ENCODE measurements around the gene TGIF2.

DNA sequence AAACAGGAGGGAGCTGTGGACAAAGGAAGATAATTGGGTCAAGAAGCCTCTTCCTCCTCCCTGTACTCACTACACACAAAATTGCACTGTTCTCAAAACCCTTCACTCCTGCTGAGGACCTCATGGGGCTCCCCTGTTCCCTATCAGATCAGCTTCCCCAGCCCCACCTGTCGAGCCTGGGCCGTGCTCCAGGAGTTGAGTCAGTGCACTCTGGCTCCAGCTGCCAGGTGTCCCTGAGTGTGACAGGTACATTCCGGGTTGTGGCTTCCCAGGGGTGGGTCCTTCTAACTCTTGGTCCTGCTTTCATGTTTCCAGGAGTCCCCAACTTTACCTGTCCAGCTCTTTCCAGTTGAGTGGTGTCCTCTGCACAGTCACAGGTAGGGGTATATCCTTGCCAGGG, 40.6 kb downstream of the TGIF2 start:
- TF ChIP-seq HDGF (IDR thresholded peaks at IDR 0.05) (no peak), TGIF2 (CRISPR knock-in tag; IDR thresholded peaks at IDR 0.05) (no peak), NR2C2 (CRISPR knock-in tag; IDR thresholded peaks at IDR 0.05) (no peak), NR2C2 (tag; IDR thresholded peaks at IDR 0.05) (no peak), SAP30 (IDR thresholded peaks at IDR 0.05; ENCODE audit: borderline replicate concordance, insufficient read depth, low read depth, low read length, poor library complexity, severe bottlenecking) (no peak), ZBTB17 (CRISPR knock-in tag; IDR thresholded peaks at IDR 0.05) (no peak), E2F5 (CRISPR knock-in tag; IDR thresholded peaks at IDR 0.05) (no peak), PHF20 (IDR thresholded peaks at IDR 0.05; ENCODE audit: partially characterized antibody) (no peak), CTCF (IDR thresholded peaks at IDR 0.05 in 2 of 3, conservative IDR thresholded peaks at IDR 0.05 in 1 of 3; ENCODE audit: insufficient read depth in 2 of 3, low read depth in 1 of 3, low read length in 3 of 3) (no peak), ZNF584 (CRISPR knock-in tag; IDR thresholded peaks at IDR 0.05; ENCODE audit: low read depth) (no peak), PCBP2 (IDR thresholded peaks at IDR 0.05; ENCODE audit: low read depth, low read length, poor library complexity, severe bottlenecking) (no peak), POLR2AphosphoS5 (IDR thresholded peaks at IDR 0.05; ENCODE audit: control insufficient read depth, insufficient read depth, low read depth, low read length) (no peak), TAF1 (IDR thresholded peaks at IDR 0.05; ENCODE audit: control insufficient read depth, extremely low read depth, insufficient read depth, low read length, severe bottlenecking) (no peak), ZBTB40 (IDR thresholded peaks at IDR 0.05) (no peak), ZBTB40 (CRISPR knock-in tag; IDR thresholded peaks at IDR 0.05) (no peak)
- TF ChIP-seq, protein P1, sequence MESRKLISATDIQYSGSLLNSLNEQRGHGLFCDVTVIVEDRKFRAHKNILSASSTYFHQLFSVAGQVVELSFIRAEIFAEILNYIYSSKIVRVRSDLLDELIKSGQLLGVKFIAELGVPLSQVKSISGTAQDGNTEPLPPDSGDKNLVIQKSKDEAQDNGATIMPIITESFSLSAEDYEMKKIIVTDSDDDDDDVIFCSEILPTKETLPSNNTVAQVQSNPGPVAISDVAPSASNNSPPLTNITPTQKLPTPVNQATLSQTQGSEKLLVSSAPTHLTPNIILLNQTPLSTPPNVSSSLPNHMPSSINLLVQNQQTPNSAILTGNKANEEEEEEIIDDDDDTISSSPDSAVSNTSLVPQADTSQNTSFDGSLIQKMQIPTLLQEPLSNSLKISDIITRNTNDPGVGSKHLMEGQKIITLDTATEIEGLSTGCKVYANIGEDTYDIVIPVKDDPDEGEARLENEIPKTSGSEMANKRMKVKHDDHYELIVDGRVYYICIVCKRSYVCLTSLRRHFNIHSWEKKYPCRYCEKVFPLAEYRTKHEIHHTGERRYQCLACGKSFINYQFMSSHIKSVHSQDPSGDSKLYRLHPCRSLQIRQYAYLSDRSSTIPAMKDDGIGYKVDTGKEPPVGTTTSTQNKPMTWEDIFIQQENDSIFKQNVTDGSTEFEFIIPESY (CRISPR knock-in tag; IDR thresholded peaks at IDR 0.05) = no peak

All from K562 (cell line).